Activated CD4-positive, alpha-beta T cell treated with anti-CD3 and anti-CD28 coated beads, Interleukin-2, amount 10 ng/mL, durations not matched to agents 7 days and 5 days (primary cell): ENCODE measurements around the gene PPP4C. TPM values are rescaled to one million over a fixed set of nuclear protein-coding genes. Genes with fewer than 3 reads are reported as not detected.
"Not testable (repeated sequence)": the region's sequence is repeated elsewhere in the genome, so short reads cannot be mapped to it uniquely, and the experiment has no call there.

Experiments
- CTCF ChIA-PET: fragments of 350-600 bp; sonication (Branson Sonifier 250); formaldehyde crosslinking; loops from one replicate; lab custom pipeline; 2021; ENCODE audit warnings: antibody characterized with exemption; lab: Charles Lee
- POLR2A ChIA-PET: fragments of 350-600 bp; sonication (Branson Sonifier 250); formaldehyde crosslinking; loops from one replicate; lab custom pipeline; 2021; ENCODE audit warnings: antibody characterized with exemption; lab: Charles Lee
- DNase-seq: peaks from one replicate; pipeline ENCODE4 v3.0.0-alpha.2; 2020
- H3K27ac Mint-ChIP-seq: one replicate; pipeline ENCODE4 v1.8.0; 2021; ENCODE audit warnings: mild to moderate bottlenecking, moderate library complexity, mixed read lengths
- H3K27me3 Mint-ChIP-seq: one replicate; pipeline ENCODE4 v1.8.0; 2021; ENCODE audit warnings: mixed read lengths
- H3K36me3 Mint-ChIP-seq: one replicate; pipeline ENCODE4 v1.8.0; 2021; ENCODE audit warnings: low read depth, mixed read lengths
- H3K4me1 Mint-ChIP-seq: one replicate; pipeline ENCODE4 v1.8.0; 2021; ENCODE audit warnings: mixed read lengths
- H3K4me3 Mint-ChIP-seq: one replicate; pipeline ENCODE4 v1.8.0; 2021; ENCODE audit warnings: mild to moderate bottlenecking, moderate library complexity, mixed read lengths
- H3K9me3 Mint-ChIP-seq: one replicate; pipeline ENCODE4 v1.8.0; 2021; ENCODE audit warnings: mixed read lengths
- total RNA-seq, 2 experiments: library from RNA; stranded (reverse); gene quantifications; one replicate each; pipeline ENCODE4 v1.2.3, GENCODE V29; 2021

Gene PPP4C
- total RNA-seq, 2 experiments from 2014 or later = 129 to 136 TPM

GRCh38 chr16:30122604-30123160 is 46.9 kb downstream of the PPP4C start:
- H3K27ac Mint-ChIP-seq = peak overlapping the region; percentile 89
- peak; percentile 15 for DNase-seq
- H3K9me3 Mint-ChIP-seq = no peaks in the 10 kb centered on the region
- ChIA-PET CTCF (no interaction called here), POLR2A (no interaction called here)
- no peaks in the 10 kb centered on the region for H3K27me3 Mint-ChIP-seq
- H3K4me3 Mint-ChIP-seq = peak overlapping the region; percentile 87
- H3K36me3 Mint-ChIP-seq = peaks cover 15% of the 10 kb centered on the region
- peaks cover 30% of the 10 kb centered on the region for H3K4me1 Mint-ChIP-seq

GRCh38 chr16:30124985-30125379 is 49.2 kb downstream of the PPP4C start:
- no peaks in the 10 kb centered on the region for H3K27me3 Mint-ChIP-seq
- no peak for DNase-seq
- H3K27ac Mint-ChIP-seq = no peak overlapping the region
- peaks cover 23% of the 10 kb centered on the region for H3K4me1 Mint-ChIP-seq
- peaks cover 6% of the 10 kb centered on the region for H3K36me3 Mint-ChIP-seq
- POLR2A ChIA-PET = no interaction called here
- no peaks in the 10 kb centered on the region for H3K9me3 Mint-ChIP-seq
- no peak overlapping the region for H3K4me3 Mint-ChIP-seq
- CTCF ChIA-PET = interaction anchor here (1.0 to 2.2 kb wide), 4 partner anchors 12 to 271 kb away, joined by 3 to 11 read pairs (median 4); partner anchors contain the start of gene GDPD3

- POLR2A ChIA-PET, H3K9me3 Mint-ChIP-seq: not testable (repeated sequence)
Measured at GRCh38 chr16:30125690-30126089, 49.9 kb downstream of the PPP4C start.

GRCh38 chr16:30127993-30128392 is 52.2 kb downstream of the PPP4C start:
- Mint-ChIP-seq H3K27me3 (no peaks in the 10 kb centered on the region), H3K9me3 (no peaks in the 10 kb centered on the region), H3K4me3 (no peak overlapping the region), H3K27ac (no peak overlapping the region), H3K4me1 (peaks cover 2% of the 10 kb centered on the region), H3K36me3 (no peaks in the 10 kb centered on the region)
- ChIA-PET CTCF (interaction anchor here (0.6 to 3.5 kb wide), 4 partner anchors 12 to 353 kb away, joined by 3 to 13 read pairs (median 4); partner anchors contain the start of gene GDPD3), POLR2A (no interaction called here)
- no peak for DNase-seq

More at GRCh38 chr16:30125690-30126089, 49.9 kb downstream of the PPP4C start:
- not testable (repeated sequence) for H3K27me3 Mint-ChIP-seq, H3K27ac Mint-ChIP-seq, H3K36me3 Mint-ChIP-seq, DNase-seq, H3K4me3 Mint-ChIP-seq
- peaks cover 16% of the 10 kb centered on the region for H3K4me1 Mint-ChIP-seq
- CTCF ChIA-PET = interaction anchor here (1.0 kb wide), 1 partner anchor 62 kb away, joined by 3 read pairs; no protein-coding TSS in a partner anchor

GRCh38 chr16:30131869-30132475 is 56.2 kb downstream of the PPP4C start:
- Mint-ChIP-seq H3K4me1 (no peaks in the 10 kb centered on the region), H3K36me3 (no peaks in the 10 kb centered on the region), H3K4me3 (no peak overlapping the region), H3K27ac (no peak overlapping the region), H3K9me3 (no peaks in the 10 kb centered on the region), H3K27me3 (no peaks in the 10 kb centered on the region)
- DNase-seq = no peak
- ChIA-PET POLR2A (no interaction called here), CTCF (interaction anchor here (0.7 to 2.1 kb wide), 4 partner anchors 8 to 40 kb away, joined by 3 to 6 read pairs (median 4); partner anchors contain the start of gene TBX6)

GRCh38 chr16:30132591-30132990 is 56.8 kb downstream of the PPP4C start:
- no peak for DNase-seq
- Mint-ChIP-seq H3K36me3 (no peaks in the 10 kb centered on the region), H3K4me1 (no peaks in the 10 kb centered on the region), H3K27me3 (no peaks in the 10 kb centered on the region), H3K27ac (no peak overlapping the region), H3K9me3 (no peaks in the 10 kb centered on the region), H3K4me3 (no peak overlapping the region)
- ChIA-PET POLR2A (no interaction called here), CTCF (interaction anchor here (0.9 to 1.5 kb wide), 2 partner anchors 9 to 41 kb away, joined by 3 to 5 read pairs; partner anchors contain the start of gene TBX6)

Other genes starting within 250 kb of the PPP4C start
- 10 to 100 TPM; 62.5 to 82.1 TPM for gene CDIPT, start 212.8 kb upstream of the PPP4C start, total RNA-seq
- not detected for gene SEZ6L2, start 176.4 kb upstream of the PPP4C start, total RNA-seq
- gene ASPHD1, start 175.5 kb upstream of the PPP4C start, total RNA-seq = not detected
- 10 to 100 TPM; 28.4 to 36.1 TPM for gene KCTD13, start 149.8 kb upstream of the PPP4C start, total RNA-seq
- gene TMEM219, start 113.9 kb upstream of the PPP4C start, total RNA-seq = 10 to 100 TPM; 57.8 to 60.5 TPM
- gene TAOK2, start 102.1 kb upstream of the PPP4C start, total RNA-seq = 10 to 100 TPM; 47.7 to 48.8 TPM
- 10 to 100 TPM; 37.0 to 45.0 TPM for gene HIRIP3, start 80.4 kb upstream of the PPP4C start, total RNA-seq
- 100 to 1,000 TPM; 113 to 134 TPM for gene INO80E, start 79.8 kb upstream of the PPP4C start, total RNA-seq
- under 1 TPM; 0.19 to 0.30 TPM for gene DOC2A, start 65.0 kb upstream of the PPP4C start, total RNA-seq
- not detected for gene C16orf92, start 52.8 kb upstream of the PPP4C start, total RNA-seq
- 1 to 10 TPM; 7.1 to 7.2 TPM for gene TLCD3B, start 44.7 kb upstream of the PPP4C start, total RNA-seq
- gene ALDOA, start 10.2 kb upstream of the PPP4C start, total RNA-seq = 1,000 to 10,000 TPM; 1,139 to 1,329 TPM
- gene TBX6, start 15.9 kb downstream of the PPP4C start, total RNA-seq = 1 to 10 TPM; 1.2 to 1.7 TPM
- 10 to 100 TPM; 50.7 to 55.4 TPM for gene YPEL3, start 20.2 kb downstream of the PPP4C start, total RNA-seq
- gene GDPD3, start 37.5 kb downstream of the PPP4C start, total RNA-seq = 10 to 100 TPM; 11.8 to 13.2 TPM
- 10 to 100 TPM; 65.4 to 69.2 TPM for gene MAPK3, start 47.2 kb downstream of the PPP4C start, total RNA-seq
- gene CORO1A, start 107.6 kb downstream of the PPP4C start, total RNA-seq = 1,000 to 10,000 TPM; 1,809 to 1,847 TPM
- 100 to 1,000 TPM; 136 to 141 TPM for gene BOLA2B, start 117.7 kb downstream of the PPP4C start, total RNA-seq
- gene SLX1A, start 117.9 kb downstream of the PPP4C start, total RNA-seq = 10 to 100 TPM; 54.1 to 95.0 TPM
- gene SULT1A3, start 123.3 kb downstream of the PPP4C start, total RNA-seq = 10 to 100 TPM; 37.5 to 38.1 TPM
- gene NPIPB13, start 172.5 kb downstream of the PPP4C start, total RNA-seq = 10 to 100 TPM in 1 of 2 experiments, 1 to 10 TPM in 1; 9.0 to 11.4 TPM